GM06990 (cell line): ENCODE measurements around the gene LRRC7.

ENCODE experiments used
- DNase-seq: peaks from one replicate; pipeline ENCODE4 v3.0.0-alpha.2; 2011; ENCODE audit not compliant: insufficient read length; ENCODE audit errors: extremely low read depth
- H3K27me3 ChIP-seq: replicated peaks from 2 replicates; pipeline ENCODE4 v1.6.0; 2011; ENCODE audit warnings: low read length; ENCODE audit not compliant: control insufficient read depth, insufficient read depth
- H3K36me3 ChIP-seq: 2 replicates; pipeline ENCODE4 v1.5.1; 2011; ENCODE audit warnings: low read length; ENCODE audit not compliant: control insufficient read depth, insufficient read depth
- H3K4me3 ChIP-seq: replicated peaks from 2 replicates; pipeline ENCODE4 v1.5.1; 2011; ENCODE audit warnings: low read depth, mild to moderate bottlenecking, control low read depth, low read length
- TF ChIP-seq, protein P1 (sequence below): IDR thresholded peaks from 2 replicates; pipeline ENCODE4 v1.5.1; 2011; ENCODE audit warnings: low read length, control low read depth, mild to moderate bottlenecking, inconsistent platforms; ENCODE audit not compliant: insufficient read depth, poor library complexity, severe bottlenecking

Gene LRRC7

DNA sequence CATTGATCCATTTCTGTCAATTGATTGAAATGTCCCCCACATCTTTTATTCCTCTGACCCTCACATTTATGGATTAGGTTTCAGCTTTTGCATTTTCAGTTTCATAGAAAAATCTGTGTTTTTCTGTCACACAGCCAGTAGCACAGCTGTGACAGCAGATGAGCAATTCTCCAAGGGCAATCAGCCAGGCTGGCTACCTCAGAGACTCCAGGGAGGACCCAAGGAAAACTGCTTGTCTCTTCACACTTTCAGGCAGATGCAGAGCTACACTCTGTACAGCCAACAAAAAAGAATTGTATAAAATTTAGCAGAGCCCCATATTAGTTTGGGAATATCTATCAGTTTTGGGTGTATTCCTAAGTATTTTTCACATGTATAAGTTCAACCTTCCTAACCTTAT is 257.2 kb downstream of the LRRC7 start:
- H3K27me3 ChIP-seq: no peaks in the 10 kb centered on the region
- no peak overlapping the region for H3K4me3 ChIP-seq
- DNase-seq: no peak
- no peaks in the 10 kb centered on the region for H3K36me3 ChIP-seq
- TF ChIP-seq, protein P1, sequence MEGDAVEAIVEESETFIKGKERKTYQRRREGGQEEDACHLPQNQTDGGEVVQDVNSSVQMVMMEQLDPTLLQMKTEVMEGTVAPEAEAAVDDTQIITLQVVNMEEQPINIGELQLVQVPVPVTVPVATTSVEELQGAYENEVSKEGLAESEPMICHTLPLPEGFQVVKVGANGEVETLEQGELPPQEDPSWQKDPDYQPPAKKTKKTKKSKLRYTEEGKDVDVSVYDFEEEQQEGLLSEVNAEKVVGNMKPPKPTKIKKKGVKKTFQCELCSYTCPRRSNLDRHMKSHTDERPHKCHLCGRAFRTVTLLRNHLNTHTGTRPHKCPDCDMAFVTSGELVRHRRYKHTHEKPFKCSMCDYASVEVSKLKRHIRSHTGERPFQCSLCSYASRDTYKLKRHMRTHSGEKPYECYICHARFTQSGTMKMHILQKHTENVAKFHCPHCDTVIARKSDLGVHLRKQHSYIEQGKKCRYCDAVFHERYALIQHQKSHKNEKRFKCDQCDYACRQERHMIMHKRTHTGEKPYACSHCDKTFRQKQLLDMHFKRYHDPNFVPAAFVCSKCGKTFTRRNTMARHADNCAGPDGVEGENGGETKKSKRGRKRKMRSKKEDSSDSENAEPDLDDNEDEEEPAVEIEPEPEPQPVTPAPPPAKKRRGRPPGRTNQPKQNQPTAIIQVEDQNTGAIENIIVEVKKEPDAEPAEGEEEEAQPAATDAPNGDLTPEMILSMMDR: no peak

DNA sequence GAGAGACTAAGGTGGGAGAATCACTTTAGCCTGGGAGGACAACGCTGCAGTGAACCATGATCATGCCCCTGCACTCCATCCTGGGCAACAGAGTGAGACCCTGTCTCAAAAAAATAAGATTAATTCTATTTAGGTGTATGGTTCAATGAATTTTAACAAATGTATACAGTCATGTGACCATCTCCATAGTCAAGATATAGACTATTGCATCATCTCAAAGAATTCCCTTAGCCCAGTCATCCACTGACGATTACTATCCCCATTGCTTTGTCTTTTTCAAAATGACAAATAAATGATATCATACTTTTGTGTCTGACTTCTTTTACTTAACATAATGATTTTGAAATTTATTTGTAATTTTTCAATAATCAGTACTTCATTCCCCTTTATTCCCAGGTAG is 260.0 kb downstream of the LRRC7 start:
- Histone ChIP-seq H3K27me3 (no peaks in the 10 kb centered on the region), H3K4me3 (no peak overlapping the region), H3K36me3 (no peaks in the 10 kb centered on the region)
- TF ChIP-seq, protein P1: no peak
- DNase-seq: no peak

DNA sequence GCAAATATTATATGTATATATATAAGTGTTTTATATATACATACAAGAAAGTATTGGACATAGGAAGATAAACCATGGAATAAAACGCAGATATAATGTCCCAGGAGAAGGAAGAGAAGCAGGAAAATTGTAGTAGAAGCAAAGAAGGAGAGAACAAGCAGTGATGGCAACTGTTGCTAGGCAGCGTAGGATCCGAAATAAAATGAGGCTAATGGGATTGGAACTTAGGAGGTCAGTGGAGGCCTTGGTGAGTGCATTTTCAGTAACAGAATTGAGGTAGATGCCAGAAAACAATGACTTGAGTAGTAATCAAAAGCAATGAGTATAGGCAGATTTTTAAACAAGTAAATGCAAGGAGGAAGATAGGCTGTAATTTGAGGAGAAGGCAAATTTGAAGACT is 265.8 kb downstream of the LRRC7 start:
- H3K27me3 ChIP-seq: no peaks in the 10 kb centered on the region
- H3K4me3 ChIP-seq: no peak overlapping the region
- no peak for DNase-seq
- TF ChIP-seq, protein P1: no peak
- no peaks in the 10 kb centered on the region for H3K36me3 ChIP-seq

DNA sequence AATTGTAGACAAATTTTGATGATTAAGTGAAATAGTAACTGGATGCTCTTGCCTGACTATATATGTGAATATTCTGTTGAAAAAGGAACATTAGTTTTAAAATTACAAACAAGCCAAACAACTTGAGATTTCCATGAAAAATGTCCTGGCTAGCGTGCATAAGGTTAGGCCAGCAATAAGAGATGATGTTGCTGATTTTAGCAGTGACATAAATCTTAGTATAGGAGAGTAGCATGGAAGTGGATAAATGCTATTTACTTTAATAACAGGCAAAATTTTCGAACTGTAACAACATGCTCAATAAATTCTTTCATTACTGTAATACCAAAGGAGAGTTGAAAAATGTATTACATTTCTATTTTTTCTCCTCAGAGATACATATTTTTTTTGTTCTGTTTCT is 266.6 kb downstream of the LRRC7 start:
- TF ChIP-seq, protein P1: no peak
- Histone ChIP-seq H3K4me3 (no peak overlapping the region), H3K27me3 (no peaks in the 10 kb centered on the region), H3K36me3 (no peaks in the 10 kb centered on the region)
- DNase-seq: no peak

DNA sequence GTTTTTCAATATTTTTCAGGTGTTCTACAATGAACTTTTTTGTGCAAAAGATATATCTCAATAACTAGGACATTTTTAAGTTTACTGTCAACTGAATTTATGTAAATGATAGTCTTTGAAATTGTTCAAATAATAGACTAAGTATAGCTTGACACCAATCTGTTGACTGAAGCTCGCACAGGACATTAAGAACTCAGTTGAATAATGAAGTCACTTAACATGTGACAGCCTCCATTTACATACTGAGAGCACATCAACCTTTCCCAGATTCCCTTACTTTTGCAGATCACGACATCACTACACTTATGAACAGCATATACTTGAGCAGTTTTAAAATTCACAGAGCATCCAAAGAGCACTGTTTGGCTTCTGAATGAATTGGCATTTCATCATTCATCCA is 268.2 kb downstream of the LRRC7 start:
- H3K27me3 ChIP-seq: no peaks in the 10 kb centered on the region

More for the DNA sequence above, 268.2 kb downstream of the LRRC7 start:
- TF ChIP-seq, protein P1: no peak
- DNase-seq: no peak
- H3K36me3 ChIP-seq: no peaks in the 10 kb centered on the region
- H3K4me3 ChIP-seq: no peak overlapping the region
